Measurements from ENCODE around the gene FRMD3. TPM values are rescaled to one million over a fixed set of nuclear protein-coding genes. Genes with fewer than 3 reads are reported as not detected.

Gene FRMD3
- total RNA-seq, 1 donor from 2014 or later, result 38.1 TPM

Other genes starting within 250 kb of the FRMD3 start
- 7.8 TPM for gene IDNK, start 84.7 kb upstream of the FRMD3 start, total RNA-seq
- gene UBQLN1, start 169.6 kb upstream of the FRMD3 start, total RNA-seq, result 88.0 TPM

All from sciatic nerve (tissue), 1 donor.